Measurements from ENCODE around the gene REG3A. TPM values are rescaled to one million over a fixed set of nuclear protein-coding genes. Genes with fewer than 3 reads are reported as not detected.

The REG3A gene
- total RNA-seq, result not detected

DNA sequence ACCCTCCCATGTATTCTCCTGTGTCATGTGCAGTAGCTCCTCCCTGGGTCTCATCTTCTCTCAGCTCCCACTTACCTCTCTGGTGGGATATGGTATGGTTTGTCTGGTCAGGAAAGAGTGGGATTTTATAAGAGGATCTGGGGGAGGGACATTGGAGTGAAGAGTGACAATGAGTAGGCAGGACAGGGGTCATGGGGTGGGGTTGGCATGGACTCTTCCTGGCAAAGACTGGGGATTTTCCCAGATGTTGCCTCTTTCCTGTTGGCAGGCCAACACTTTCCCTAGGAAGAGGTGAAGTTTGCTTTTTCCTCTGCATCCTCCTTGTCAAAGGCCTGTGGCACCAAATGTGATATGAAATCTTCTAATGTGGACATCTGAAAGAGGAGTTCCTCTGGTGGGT lies at the start of gene REG3A:
Gene REG3A (minus strand): TSS at position 101 of the 400 bp plus-strand sequence. CDS start 348 bp downstream, outside the sequence.
- no peaks in the 10 kb centered on the region for H3K4me1 ChIP-seq (ENCODE audit: control insufficient read depth in 3 of 3, insufficient read depth in 3 of 3, low read length in 3 of 3)
- no peak within 1 kb of the TSS for H3K9ac ChIP-seq (ENCODE audit: low read depth in 1 of 3, low read length in 3 of 3)
- peaks cover 0 to 2% (median 0%) of the 10 kb centered on the region in 3 donors for H3K9me3 ChIP-seq (ENCODE audit: control insufficient read depth in 3 of 3, low read length in 3 of 3)
- no peaks in the 10 kb centered on the region for H3K36me3 ChIP-seq (ENCODE audit: control insufficient read depth in 3 of 3, insufficient read depth in 3 of 3, low read length in 3 of 3)
- no peaks in the 10 kb centered on the region for H3K27me3 ChIP-seq (ENCODE audit: control insufficient read depth in 3 of 3, insufficient read depth in 3 of 3, low read length in 3 of 3)
- no peak within 1 kb of the TSS for H3K27ac ChIP-seq (ENCODE audit: low read depth, low read length)
- H3K4me3 ChIP-seq (ENCODE audit: low read length in 3 of 3), result no peak within 1 kb of the TSS

DNA sequence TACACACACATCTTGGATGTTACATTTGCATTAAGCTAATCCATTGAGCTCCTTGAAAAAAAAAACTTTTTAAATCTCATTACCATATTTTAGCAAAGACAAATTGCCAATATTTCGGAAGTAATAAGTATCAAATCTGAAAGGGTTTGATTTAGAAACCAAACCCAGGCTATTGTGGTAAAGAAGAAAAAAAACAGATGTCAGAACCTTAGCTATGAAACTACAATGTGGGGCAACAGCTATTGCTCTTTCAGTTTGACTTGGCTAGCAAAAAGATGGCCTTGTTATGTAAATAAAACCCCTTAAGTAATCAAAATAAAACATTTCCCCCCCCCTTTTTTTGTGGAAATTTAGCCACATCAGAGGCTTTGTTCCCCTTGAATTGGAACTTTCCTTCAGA lies 41.2 kb upstream of the REG3A start:
- Histone ChIP-seq H3K27ac (ENCODE audit: low read depth, low read length) (no peak overlapping the region), H3K9me3 (ENCODE audit: control insufficient read depth in 3 of 3, low read length in 3 of 3) (no peaks in the 10 kb centered on the region), H3K4me1 (ENCODE audit: control insufficient read depth in 3 of 3, insufficient read depth in 3 of 3, low read length in 3 of 3) (no peaks in the 10 kb centered on the region), H3K36me3 (ENCODE audit: control insufficient read depth in 3 of 3, insufficient read depth in 3 of 3, low read length in 3 of 3) (no peaks in the 10 kb centered on the region), H3K27me3 (ENCODE audit: control insufficient read depth in 3 of 3, insufficient read depth in 3 of 3, low read length in 3 of 3) (no peaks in the 10 kb centered on the region), H3K4me3 (ENCODE audit: low read length in 3 of 3) (no peak overlapping the region), H3K9ac (ENCODE audit: low read depth in 1 of 3, low read length in 3 of 3) (no peak overlapping the region)

DNA sequence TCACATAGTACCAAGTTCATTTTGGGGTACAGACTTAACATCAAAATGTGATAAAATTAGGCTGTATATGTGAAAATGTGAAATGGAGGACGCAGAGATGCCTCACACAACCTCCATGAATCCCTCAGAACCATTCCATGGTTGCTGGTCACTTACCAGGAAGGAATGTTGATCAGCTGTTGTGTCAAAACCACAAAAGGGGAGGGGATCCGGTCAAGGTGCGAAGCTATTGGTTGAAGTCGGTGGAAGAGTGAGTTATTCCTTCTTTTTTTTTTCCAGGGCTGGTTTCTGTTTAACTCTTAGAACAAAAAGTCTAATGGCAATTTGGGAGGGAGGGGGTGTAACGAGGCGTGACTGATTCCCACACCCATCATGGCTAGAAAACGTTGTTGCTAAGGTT lies 32.3 kb upstream of the REG3A start:
- H3K36me3 ChIP-seq (ENCODE audit: control insufficient read depth in 3 of 3, insufficient read depth in 3 of 3, low read length in 3 of 3), result no peaks in the 10 kb centered on the region
- no peak overlapping the region for H3K27ac ChIP-seq (ENCODE audit: low read depth, low read length)
- H3K4me3 ChIP-seq (ENCODE audit: low read length in 3 of 3), result no peak overlapping the region
- no peaks in the 10 kb centered on the region for H3K9me3 ChIP-seq (ENCODE audit: control insufficient read depth in 3 of 3, low read length in 3 of 3)
- no peaks in the 10 kb centered on the region for H3K27me3 ChIP-seq (ENCODE audit: control insufficient read depth in 3 of 3, insufficient read depth in 3 of 3, low read length in 3 of 3)
- H3K9ac ChIP-seq (ENCODE audit: low read depth in 1 of 3, low read length in 3 of 3), result no peak overlapping the region
- no peaks in the 10 kb centered on the region for H3K4me1 ChIP-seq (ENCODE audit: control insufficient read depth in 3 of 3, insufficient read depth in 3 of 3, low read length in 3 of 3)

DNA sequence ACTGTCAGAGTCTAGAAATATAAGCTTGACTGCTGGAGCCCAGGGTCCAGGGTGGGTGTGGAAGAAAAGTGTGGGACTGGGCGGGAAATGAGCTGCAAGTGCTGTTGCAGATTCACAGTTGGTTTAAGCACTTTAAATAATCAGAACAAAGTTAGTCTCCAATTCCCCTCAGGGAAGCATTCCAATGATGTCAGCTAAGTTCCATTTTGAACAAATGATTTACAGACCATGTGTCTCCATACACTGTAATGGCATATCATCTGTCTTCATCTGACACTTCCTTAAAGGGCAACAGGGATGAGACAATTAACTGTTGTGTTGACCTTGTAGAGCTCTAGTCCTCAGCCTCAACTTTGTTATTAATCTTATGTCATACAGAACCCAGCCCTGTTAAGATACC lies 31.5 kb upstream of the REG3A start:
- no peaks in the 10 kb centered on the region for H3K36me3 ChIP-seq (ENCODE audit: control insufficient read depth in 3 of 3, insufficient read depth in 3 of 3, low read length in 3 of 3)

DNA sequence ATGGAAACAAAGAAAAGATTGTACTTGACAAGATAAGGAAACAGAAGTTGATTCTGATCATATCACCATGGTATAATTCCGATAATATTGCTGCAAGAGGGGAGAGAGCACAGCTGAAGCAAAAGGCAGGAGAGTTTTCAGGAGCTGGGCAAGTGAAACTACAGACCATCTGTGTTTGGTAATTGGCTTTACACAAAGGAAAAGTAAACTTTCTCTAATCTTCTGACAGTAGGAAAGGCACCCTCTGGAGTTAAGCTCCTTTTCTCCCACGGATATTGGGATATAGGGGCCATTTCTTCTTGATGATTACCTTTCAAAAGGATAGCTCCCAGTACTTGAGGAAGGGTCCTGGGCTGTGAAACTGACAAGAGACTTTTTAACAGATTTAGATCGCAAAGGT lies 29.9 kb upstream of the REG3A start:
- no peak overlapping the region for H3K27ac ChIP-seq (ENCODE audit: low read depth, low read length)
- no peaks in the 10 kb centered on the region for H3K9me3 ChIP-seq (ENCODE audit: control insufficient read depth in 3 of 3, low read length in 3 of 3)
- H3K27me3 ChIP-seq (ENCODE audit: control insufficient read depth in 3 of 3, insufficient read depth in 3 of 3, low read length in 3 of 3), result no peaks in the 10 kb centered on the region
- H3K4me3 ChIP-seq (ENCODE audit: low read length in 3 of 3), result no peak overlapping the region
- H3K9ac ChIP-seq (ENCODE audit: low read depth in 1 of 3, low read length in 3 of 3), result no peak overlapping the region
- no peaks in the 10 kb centered on the region for H3K36me3 ChIP-seq (ENCODE audit: control insufficient read depth in 3 of 3, insufficient read depth in 3 of 3, low read length in 3 of 3)
- H3K4me1 ChIP-seq (ENCODE audit: control insufficient read depth in 3 of 3, insufficient read depth in 3 of 3, low read length in 3 of 3), result no peaks in the 10 kb centered on the region

More for the DNA sequence above, 31.5 kb upstream of the REG3A start:
- Histone ChIP-seq H3K27me3 (ENCODE audit: control insufficient read depth in 3 of 3, insufficient read depth in 3 of 3, low read length in 3 of 3) (no peaks in the 10 kb centered on the region), H3K9ac (ENCODE audit: low read depth in 1 of 3, low read length in 3 of 3) (no peak overlapping the region), H3K27ac (ENCODE audit: low read depth, low read length) (no peak overlapping the region), H3K9me3 (ENCODE audit: control insufficient read depth in 3 of 3, low read length in 3 of 3) (no peaks in the 10 kb centered on the region), H3K4me1 (ENCODE audit: control insufficient read depth in 3 of 3, insufficient read depth in 3 of 3, low read length in 3 of 3) (no peaks in the 10 kb centered on the region), H3K4me3 (ENCODE audit: low read length in 3 of 3) (no peak overlapping the region)

DNA sequence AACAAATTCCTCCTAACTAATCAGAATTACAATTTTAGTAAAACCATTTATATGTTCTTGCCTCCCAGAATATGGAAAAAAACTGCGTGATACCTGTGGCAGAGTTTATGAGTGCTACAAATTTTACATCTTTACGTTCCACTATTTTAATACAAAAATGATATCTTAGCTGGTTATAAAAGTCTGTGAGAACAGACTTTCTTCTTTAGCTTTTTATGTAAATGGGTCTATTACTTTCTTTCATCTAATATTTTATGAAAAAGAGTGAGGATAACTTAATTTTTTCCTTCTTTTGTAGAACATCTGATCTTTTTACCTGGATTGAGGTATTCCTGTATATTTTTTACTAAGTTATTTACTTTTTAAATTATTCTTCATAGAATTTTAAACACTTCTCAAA lies 22.1 kb upstream of the REG3A start:
- Histone ChIP-seq H3K9ac (ENCODE audit: low read depth in 1 of 3, low read length in 3 of 3) (no peak overlapping the region), H3K27ac (ENCODE audit: low read depth, low read length) (no peak overlapping the region), H3K36me3 (ENCODE audit: control insufficient read depth in 3 of 3, insufficient read depth in 3 of 3, low read length in 3 of 3) (no peaks in the 10 kb centered on the region), H3K4me3 (ENCODE audit: low read length in 3 of 3) (no peak overlapping the region), H3K4me1 (ENCODE audit: control insufficient read depth in 3 of 3, insufficient read depth in 3 of 3, low read length in 3 of 3) (no peaks in the 10 kb centered on the region), H3K27me3 (ENCODE audit: control insufficient read depth in 3 of 3, insufficient read depth in 3 of 3, low read length in 3 of 3) (no peaks in the 10 kb centered on the region), H3K9me3 (ENCODE audit: control insufficient read depth in 3 of 3, low read length in 3 of 3) (peaks cover 0 to 2% (median 2%) of the 10 kb centered on the region in 3 donors)

DNA sequence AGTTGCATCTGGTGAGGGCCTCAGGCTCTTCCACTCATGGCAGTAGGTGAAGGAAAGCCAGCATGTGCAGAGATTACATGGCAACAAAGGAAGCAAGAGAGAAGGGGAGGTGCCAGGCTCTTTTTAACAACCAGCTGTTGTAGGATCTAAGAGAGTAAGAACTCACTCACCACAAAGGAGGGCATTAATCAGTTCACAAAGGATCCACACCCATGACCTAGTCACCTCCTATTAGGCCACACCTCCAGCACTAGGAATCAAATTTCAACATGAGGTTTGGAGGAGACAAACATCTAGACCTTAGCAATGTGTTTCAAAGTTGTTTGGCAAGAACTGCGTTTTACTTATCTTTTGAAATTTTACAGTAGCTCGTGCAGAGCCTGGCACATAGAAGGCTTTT lies 20.5 kb upstream of the REG3A start:
- Histone ChIP-seq H3K36me3 (ENCODE audit: control insufficient read depth in 3 of 3, insufficient read depth in 3 of 3, low read length in 3 of 3) (no peaks in the 10 kb centered on the region), H3K4me3 (ENCODE audit: low read length in 3 of 3) (no peak overlapping the region), H3K9me3 (ENCODE audit: control insufficient read depth in 3 of 3, low read length in 3 of 3) (peaks cover 0 to 2% (median 2%) of the 10 kb centered on the region in 3 donors), H3K27ac (ENCODE audit: low read depth, low read length) (no peak overlapping the region), H3K4me1 (ENCODE audit: control insufficient read depth in 3 of 3, insufficient read depth in 3 of 3, low read length in 3 of 3) (no peaks in the 10 kb centered on the region), H3K27me3 (ENCODE audit: control insufficient read depth in 3 of 3, insufficient read depth in 3 of 3, low read length in 3 of 3) (no peaks in the 10 kb centered on the region), H3K9ac (ENCODE audit: low read depth in 1 of 3, low read length in 3 of 3) (no peak overlapping the region)

DNA sequence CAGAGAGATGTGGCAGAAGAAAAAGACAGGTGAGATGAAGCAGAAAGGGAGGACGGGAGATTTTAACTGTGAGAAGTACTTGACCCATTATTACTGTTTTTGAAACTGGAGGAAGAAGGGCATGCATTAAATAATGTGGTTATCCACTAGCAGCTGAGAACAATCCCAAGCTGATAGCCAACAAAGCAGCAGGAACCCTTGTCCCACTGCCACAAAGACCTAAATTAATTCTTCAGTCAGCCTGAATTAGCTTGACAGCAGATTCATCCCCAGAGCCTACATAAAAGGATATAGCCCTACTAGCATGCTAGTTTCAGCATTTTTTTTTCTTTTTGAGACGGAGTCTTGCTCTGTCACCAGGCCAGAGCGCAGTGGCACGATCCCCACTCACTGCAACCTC lies 19.5 kb upstream of the REG3A start:
- no peaks in the 10 kb centered on the region for H3K4me1 ChIP-seq (ENCODE audit: control insufficient read depth in 3 of 3, insufficient read depth in 3 of 3, low read length in 3 of 3)
- H3K27ac ChIP-seq (ENCODE audit: low read depth, low read length), result no peak overlapping the region
- no peaks in the 10 kb centered on the region for H3K36me3 ChIP-seq (ENCODE audit: control insufficient read depth in 3 of 3, insufficient read depth in 3 of 3, low read length in 3 of 3)
- no peaks in the 10 kb centered on the region for H3K27me3 ChIP-seq (ENCODE audit: control insufficient read depth in 3 of 3, insufficient read depth in 3 of 3, low read length in 3 of 3)
- no peak overlapping the region for H3K9ac ChIP-seq (ENCODE audit: low read depth in 1 of 3, low read length in 3 of 3)
- peaks cover 0 to 2% (median 2%) of the 10 kb centered on the region in 3 donors for H3K9me3 ChIP-seq (ENCODE audit: control insufficient read depth in 3 of 3, low read length in 3 of 3)
- no peak overlapping the region for H3K4me3 ChIP-seq (ENCODE audit: low read length in 3 of 3)

DNA sequence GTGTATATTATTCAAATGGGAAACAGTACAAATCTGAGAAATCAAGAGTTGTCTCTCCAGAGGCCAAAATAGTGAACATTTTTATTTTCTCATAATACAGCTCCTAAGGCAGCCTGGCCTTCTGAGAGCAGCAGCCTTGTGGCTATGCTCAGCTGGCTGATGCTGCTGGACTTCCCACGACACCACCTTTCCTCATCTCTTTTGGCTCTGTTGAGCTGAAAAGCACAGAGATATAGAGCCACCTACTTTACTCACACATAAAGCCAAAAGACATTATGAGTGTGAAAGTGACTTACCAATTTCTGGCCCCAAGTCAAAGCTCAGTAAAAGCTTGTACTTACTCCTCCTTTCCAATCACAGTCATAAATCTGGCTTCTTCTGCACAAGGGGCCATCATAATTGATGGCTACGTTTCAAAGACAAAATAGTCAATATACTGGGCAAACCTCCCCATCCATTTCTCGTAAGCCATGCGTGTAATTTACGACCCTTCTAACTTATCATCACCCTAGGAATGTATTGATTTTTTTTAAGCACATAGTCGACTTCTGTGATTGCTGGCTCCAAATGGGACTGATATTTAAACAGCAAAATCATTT lies 18.6 kb upstream of the REG3A start:
- H3K27ac ChIP-seq (ENCODE audit: low read depth, low read length), result no peak overlapping the region
- H3K36me3 ChIP-seq (ENCODE audit: control insufficient read depth in 3 of 3, insufficient read depth in 3 of 3, low read length in 3 of 3), result no peaks in the 10 kb centered on the region
- no peak overlapping the region for H3K4me3 ChIP-seq (ENCODE audit: low read length in 3 of 3)
- H3K27me3 ChIP-seq (ENCODE audit: control insufficient read depth in 3 of 3, insufficient read depth in 3 of 3, low read length in 3 of 3), result no peaks in the 10 kb centered on the region
- peaks cover 0 to 5% (median 2%) of the 10 kb centered on the region in 3 donors for H3K9me3 ChIP-seq (ENCODE audit: control insufficient read depth in 3 of 3, low read length in 3 of 3)
- H3K4me1 ChIP-seq (ENCODE audit: control insufficient read depth in 3 of 3, insufficient read depth in 3 of 3, low read length in 3 of 3), result no peaks in the 10 kb centered on the region
- no peak overlapping the region for H3K9ac ChIP-seq (ENCODE audit: low read depth in 1 of 3, low read length in 3 of 3)

DNA sequence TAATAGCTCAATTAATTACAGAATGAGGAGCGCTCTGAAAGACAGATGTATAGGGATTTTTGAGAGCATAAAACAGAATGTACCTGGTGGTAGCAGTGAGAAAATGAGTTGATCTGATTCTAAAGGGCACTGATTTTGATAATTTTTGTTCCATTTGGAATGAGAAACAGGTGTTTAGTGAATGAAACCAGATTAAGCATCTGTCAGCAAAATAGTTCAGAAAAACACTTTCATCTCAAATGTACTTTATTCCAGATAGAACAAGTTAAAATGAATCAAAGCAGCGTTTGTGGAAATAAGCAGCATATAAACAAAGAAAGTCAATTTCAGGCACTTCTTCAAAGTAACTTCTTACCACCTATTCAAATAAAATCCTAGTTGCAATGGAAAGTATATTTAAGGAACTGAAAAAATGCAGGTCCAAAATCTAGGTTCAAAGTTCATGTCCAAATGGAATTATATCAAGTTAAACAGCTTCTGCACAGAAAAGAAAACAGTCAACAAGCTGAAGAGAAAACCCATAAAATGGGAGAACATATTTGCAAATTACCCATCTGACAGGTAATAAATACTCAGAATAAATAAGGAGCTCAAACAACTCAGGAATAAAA lies 11.9 kb upstream of the REG3A start:
- peaks cover 0 to 3% (median 0%) of the 10 kb centered on the region in 3 donors for H3K9me3 ChIP-seq (ENCODE audit: control insufficient read depth in 3 of 3, low read length in 3 of 3)
- no peak overlapping the region for H3K4me3 ChIP-seq (ENCODE audit: low read length in 3 of 3)
- no peak overlapping the region for H3K27ac ChIP-seq (ENCODE audit: low read depth, low read length)
- H3K27me3 ChIP-seq (ENCODE audit: control insufficient read depth in 3 of 3, insufficient read depth in 3 of 3, low read length in 3 of 3), result no peaks in the 10 kb centered on the region
- H3K9ac ChIP-seq (ENCODE audit: low read depth in 1 of 3, low read length in 3 of 3), result no peak overlapping the region
- no peaks in the 10 kb centered on the region for H3K36me3 ChIP-seq (ENCODE audit: control insufficient read depth in 3 of 3, insufficient read depth in 3 of 3, low read length in 3 of 3)
- no peaks in the 10 kb centered on the region for H3K4me1 ChIP-seq (ENCODE audit: control insufficient read depth in 3 of 3, insufficient read depth in 3 of 3, low read length in 3 of 3)

Measured in skeletal muscle tissue (tissue), 4 donors.